B cell (primary cell): ENCODE data around the gene CPN1. TPM values are rescaled to one million over a fixed set of nuclear protein-coding genes. Genes with fewer than 3 reads are reported as not detected.

Experiments
- ATAC-seq: fragments of 200-7000 bp; cut with Tn5 transposase; one replicate; pipeline ENCODE4 v1.10.0; 2021; ENCODE audit warnings: low read depth, mild to moderate bottlenecking, moderate number of reproducible peaks, moderate library complexity
- CTCF ChIA-PET: fragments of 350-600 bp; sonication (Branson Sonifier 250); formaldehyde crosslinking; loops from one replicate; lab custom pipeline; 2021; ENCODE audit warnings: antibody characterized with exemption, inconsistent platforms; lab: Charles Lee
- POLR2A ChIA-PET: fragments of 350-600 bp; sonication (Branson Sonifier 250); formaldehyde crosslinking; loops from one replicate; lab custom pipeline; 2021; ENCODE audit warnings: antibody characterized with exemption; lab: Charles Lee
- DNase-seq: peaks from one replicate; pipeline ENCODE4 v3.0.0; 2013
- H2AFZ ChIP-seq: 2 replicates; pipeline ENCODE4 v1.6.1; 2012; ENCODE audit warnings: mild to moderate bottlenecking, low read depth, low read length; ENCODE audit not compliant: insufficient read depth, poor library complexity, severe bottlenecking
- H3K27ac ChIP-seq, 2 donors: 1 replicate in 1 of 2; 2 replicates in 1 of 2; pipeline ENCODE4 v1.5.1; 2012 to 2013; ENCODE audit warnings: low read length in 2 of 2, mild to moderate bottlenecking in 2 of 2, moderate library complexity in 1 of 2
- H3K27me3 ChIP-seq, 4 experiments: fragments of 200-600 bp in 1 of 4; sonication (generic) in 1 of 4; replicated peaks in 1 of 4; 1 replicate in 2 of 4; 2 replicates in 2 of 4; pipeline versions ENCODE4 v1.6.1 to v1.7.0; 2013 to 2016; ENCODE audit warnings: low read length in 3 of 4, mild to moderate bottlenecking in 2 of 4, mixed read lengths in 1 of 4, moderate library complexity in 1 of 4; ENCODE audit not compliant: insufficient read depth in 4 of 4, control insufficient read depth in 3 of 4; ENCODE audit errors: control extremely low read depth in 1 of 4
- H3K36me3 ChIP-seq, 2 experiments: replicated peaks in 1 of 2; 1 replicate in 1 of 2; 2 replicates in 1 of 2; pipeline versions ENCODE4 v1.6.1 to v1.7.1; 2013; ENCODE audit warnings: low read length in 1 of 2; ENCODE audit not compliant: insufficient read depth in 2 of 2, control insufficient read depth in 1 of 2; ENCODE audit errors: control extremely low read depth in 1 of 2, extremely low read depth in 1 of 2
- H3K4me1 ChIP-seq, 2 donors: fragments of 200-600 bp in 1 of 2; sonication (generic) in 1 of 2; 1 replicate in 1 of 2; 2 replicates in 1 of 2; pipeline versions ENCODE4 v1.5.1 to v1.6.1; 2013 to 2017; ENCODE audit warnings: low read length in 2 of 2; ENCODE audit not compliant: control insufficient read depth in 2 of 2, insufficient read depth in 2 of 2
- H3K4me2 ChIP-seq: replicated peaks from 2 replicates; pipeline ENCODE3; 2012; ENCODE audit warnings: mild to moderate bottlenecking, low read depth, low read length; ENCODE audit not compliant: poor library complexity, severe bottlenecking
- H3K4me3 ChIP-seq, 5 experiments: fragments of 200-600 bp in 1 of 5; sonication (generic) in 1 of 5; 1 replicate in 3 of 5; 2 replicates in 2 of 5; pipeline versions ENCODE4 v1.5.1 to v1.7.0; 2011 to 2016; ENCODE audit warnings: low read length in 4 of 5, mild to moderate bottlenecking in 4 of 5, low read depth in 2 of 5, control low read depth in 1 of 5, moderate library complexity in 1 of 5; ENCODE audit not compliant: insufficient read depth in 1 of 5; ENCODE audit errors: control extremely low read depth in 1 of 5, extremely low read depth in 1 of 5
- H3K79me2 ChIP-seq: fragments of 200-600 bp; sonication (generic); one replicate; pipeline ENCODE4 v1.6.0; 2016; ENCODE audit warnings: low read length; ENCODE audit not compliant: control insufficient read depth, insufficient read depth
- H3K9ac ChIP-seq: fragments of 200-600 bp; sonication (generic); 2 replicates; pipeline ENCODE4 v1.6.1; 2017; ENCODE audit warnings: mild to moderate bottlenecking, low read length, moderate library complexity
- H3K9me3 ChIP-seq, 3 donors: one replicate each; pipeline versions ENCODE4 v1.6.1 to v1.7.1; 2013; ENCODE audit warnings: low read length in 2 of 3; ENCODE audit not compliant: control insufficient read depth in 2 of 3, insufficient read depth in 1 of 3; ENCODE audit errors: control extremely low read depth in 1 of 3
- H4K20me1 ChIP-seq: 2 replicates; pipeline ENCODE4 v1.6.0; 2012; ENCODE audit warnings: mild to moderate bottlenecking, low read length; ENCODE audit not compliant: insufficient read depth, control insufficient read depth, poor library complexity, severe bottlenecking
- H3K27ac Mint-ChIP-seq: one replicate; pipeline ENCODE4 v1.8.0; 2021; ENCODE audit warnings: mixed read lengths
- H3K27me3 Mint-ChIP-seq: one replicate; pipeline ENCODE4 v1.8.0; 2021; ENCODE audit warnings: mixed read lengths
- H3K4me1 Mint-ChIP-seq: one replicate; pipeline ENCODE4 v1.8.0; 2021; ENCODE audit warnings: mixed read lengths
- H3K4me3 Mint-ChIP-seq: one replicate; pipeline ENCODE4 v1.8.0; 2021; ENCODE audit warnings: mixed read lengths
- H3K9me3 Mint-ChIP-seq: one replicate; pipeline ENCODE4 v1.8.0; 2022; ENCODE audit warnings: mixed read lengths; ENCODE audit not compliant: insufficient read depth
- EZH2 ChIP-seq: IDR thresholded peaks from 2 replicates; pipeline ENCODE4 v1.6.1; 2012; ENCODE audit warnings: borderline replicate concordance, low read depth, mild to moderate bottlenecking, moderate library complexity, low read length; ENCODE audit not compliant: insufficient read depth, poor library complexity, severe bottlenecking
- WGBS: methylation state at CpG from one replicate; pipeline ENCODE4 v1.1.5; 2013; ENCODE audit warnings: missing lambda C conversion rate; ENCODE audit not compliant: insufficient coverage; 5-methylcytosine and 5-hydroxymethylcytosine counted together
- intact Hi-C: fragments of 100-400 bp; cut with micrococcal nuclease; formaldehyde crosslinking; loops from one replicate; pipeline ENCODE4 v1.10.0; 2022
- polyA plus RNA-seq: library from polyadenylated mRNA; depleted of rRNA; stranded (reverse); fragments of >200 nt; gene quantifications from 2 replicates; pipeline ENCODE4 v1.2.3, GENCODE V29; 2012
- total RNA-seq, 2 donors: library from RNA; stranded (reverse); fragments of 120-200 nt in 1 of 2; gene quantifications; 1 replicate in 1 of 2; 2 replicates in 1 of 2; pipeline versions ENCODE4 v1.2.3 to v1.2.4, GENCODE V29; 2013 to 2022
- TF ChIP-seq, protein P1 (sequence below): fragments of 200-600 bp; IDR thresholded peaks from one replicate; pipeline ENCODE4 v1.8.0; 2022; ENCODE audit warnings: antibody characterized with exemption, mild to moderate bottlenecking

Gene CPN1
- total and polyA plus RNA-seq, 2 donors (not counting 1 experiment from before 2014, with no cell fraction given) = not detected

DNA sequence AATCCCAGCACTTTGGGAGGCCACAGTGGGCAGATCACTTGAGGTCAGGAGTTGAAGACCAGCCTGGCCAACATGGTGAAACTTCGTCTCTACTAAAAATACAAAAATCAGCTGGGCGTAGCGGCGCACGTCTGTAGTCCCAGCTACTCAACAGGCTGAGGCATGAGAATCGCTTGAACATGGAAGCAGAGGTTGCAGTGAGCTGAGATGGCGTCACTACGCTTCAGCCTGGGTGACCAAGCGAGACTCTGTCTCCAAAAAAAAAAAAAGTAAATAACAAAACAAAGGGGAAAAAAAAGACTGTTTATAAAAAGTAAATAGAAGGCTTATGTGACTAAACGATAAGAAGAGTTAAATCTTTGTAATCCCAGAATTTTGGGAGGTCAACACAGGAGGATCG lies 56.9 kb downstream of the CPN1 start:
- DNase-seq (no peak), ATAC-seq (no peak)
- H3K36me3 ChIP-seq = no peaks in the 10 kb centered on the region
- peaks cover 16% of the 10 kb centered on the region for H3K4me1 Mint-ChIP-seq
- no peak overlapping the region for H3K4me3 ChIP-seq
- no peak overlapping the region for H3K4me3 Mint-ChIP-seq
- TF ChIP-seq, protein P1, sequence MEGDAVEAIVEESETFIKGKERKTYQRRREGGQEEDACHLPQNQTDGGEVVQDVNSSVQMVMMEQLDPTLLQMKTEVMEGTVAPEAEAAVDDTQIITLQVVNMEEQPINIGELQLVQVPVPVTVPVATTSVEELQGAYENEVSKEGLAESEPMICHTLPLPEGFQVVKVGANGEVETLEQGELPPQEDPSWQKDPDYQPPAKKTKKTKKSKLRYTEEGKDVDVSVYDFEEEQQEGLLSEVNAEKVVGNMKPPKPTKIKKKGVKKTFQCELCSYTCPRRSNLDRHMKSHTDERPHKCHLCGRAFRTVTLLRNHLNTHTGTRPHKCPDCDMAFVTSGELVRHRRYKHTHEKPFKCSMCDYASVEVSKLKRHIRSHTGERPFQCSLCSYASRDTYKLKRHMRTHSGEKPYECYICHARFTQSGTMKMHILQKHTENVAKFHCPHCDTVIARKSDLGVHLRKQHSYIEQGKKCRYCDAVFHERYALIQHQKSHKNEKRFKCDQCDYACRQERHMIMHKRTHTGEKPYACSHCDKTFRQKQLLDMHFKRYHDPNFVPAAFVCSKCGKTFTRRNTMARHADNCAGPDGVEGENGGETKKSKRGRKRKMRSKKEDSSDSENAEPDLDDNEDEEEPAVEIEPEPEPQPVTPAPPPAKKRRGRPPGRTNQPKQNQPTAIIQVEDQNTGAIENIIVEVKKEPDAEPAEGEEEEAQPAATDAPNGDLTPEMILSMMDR = no peak
- no peak for TF ChIP-seq EZH2
- H3K4me1 ChIP-seq = peaks cover 11% of the 10 kb centered on the region in 2 donors
- H3K9me3 Mint-ChIP-seq = peaks cover 6% of the 10 kb centered on the region
- H3K79me2 ChIP-seq = no peaks in the 10 kb centered on the region
- no peak overlapping the region for H3K27ac ChIP-seq
- no peak overlapping the region for H3K4me2 ChIP-seq
- intact Hi-C loops = no loop called here
- POLR2A ChIA-PET = no interaction called here
- CTCF ChIA-PET = interaction anchor here (0.7 to 1.6 kb wide), 4 partner anchors 21 to 1463 kb away, joined by 3 to 5 read pairs (median 4); no protein-coding TSS in a partner anchor
- H3K27ac Mint-ChIP-seq = no peak overlapping the region
- H3K9ac ChIP-seq = no peak overlapping the region
- no peaks in the 10 kb centered on the region for H3K27me3 Mint-ChIP-seq
- H3K9me3 ChIP-seq = peaks cover 0 to 22% (median 14%) of the 10 kb centered on the region in 3 donors
- H2AFZ ChIP-seq = no peak overlapping the region
- 77% methylated on average over 2 of the region's 11 CpGs for WGBS
- no peaks in the 10 kb centered on the region for H4K20me1 ChIP-seq
- H3K27me3 ChIP-seq = no peaks in the 10 kb centered on the region

DNA sequence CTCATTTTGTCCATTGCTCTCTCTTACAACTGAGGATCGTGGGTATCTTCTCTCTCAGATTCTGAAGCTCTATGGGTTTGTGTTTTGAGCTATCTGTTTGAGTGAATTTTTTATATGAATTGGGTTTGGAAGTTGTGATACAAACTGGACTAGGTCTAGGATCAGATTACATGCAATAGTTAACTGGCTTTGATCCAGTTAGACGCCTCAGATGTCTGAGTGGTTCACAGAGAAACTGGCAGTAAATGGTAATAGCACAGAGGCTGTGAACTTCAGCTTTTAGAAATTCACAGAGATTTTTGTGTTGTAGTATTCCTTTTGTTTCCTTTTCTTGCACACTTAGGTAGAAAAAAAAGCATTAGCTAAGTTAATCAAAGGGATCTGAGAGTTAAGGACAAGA lies 59.3 kb downstream of the CPN1 start:
- no peak overlapping the region for H3K4me2 ChIP-seq
- CTCF ChIA-PET = interaction anchor here (0.8 to 3.1 kb wide), 4 partner anchors 12 to 176 kb away, joined by 3 to 25 read pairs (median 20); partner anchors contain the start of gene DNMBP
- H3K4me1 Mint-ChIP-seq = peaks cover 16% of the 10 kb centered on the region

More for the DNA sequence above, 59.3 kb downstream of the CPN1 start:
- H3K27ac Mint-ChIP-seq = no peak overlapping the region
- H3K9me3 ChIP-seq = peaks cover 0 to 7% (median under 1%) of the 10 kb centered on the region in 3 donors
- 100% methylated on average over 1 of the region's 2 CpGs for whole genome bisulfite sequencing
- no peak overlapping the region for H3K4me3 ChIP-seq
- TF ChIP-seq EZH2 = no peak
- TF ChIP-seq, protein P1 = no peak
- no peaks in the 10 kb centered on the region for H3K9me3 Mint-ChIP-seq
- DNase-seq (no peak), ATAC-seq (no peak)
- POLR2A ChIA-PET = no interaction called here
- no peaks in the 10 kb centered on the region for H4K20me1 ChIP-seq
- no peaks in the 10 kb centered on the region for H3K79me2 ChIP-seq
- H3K4me3 Mint-ChIP-seq = no peak overlapping the region
- H3K27ac ChIP-seq = no peak overlapping the region
- H3K27me3 ChIP-seq = no peaks in the 10 kb centered on the region
- H3K4me1 ChIP-seq = peaks cover 11% of the 10 kb centered on the region in 2 donors
- intact Hi-C loops = no loop called here
- no peak overlapping the region for H2AFZ ChIP-seq
- H3K9ac ChIP-seq = no peak overlapping the region
- no peaks in the 10 kb centered on the region for H3K27me3 Mint-ChIP-seq
- H3K36me3 ChIP-seq = no peaks in the 10 kb centered on the region
